ENCODE measurements around the gene RPGRIP1. TPM values are rescaled to one million over a fixed set of nuclear protein-coding genes. Genes with fewer than 3 reads are reported as not detected.

Gene RPGRIP1
- total RNA-seq (ENCODE audit: low replicate concordance): 0.47 and 3.4 TPM in 2 replicates

DNA sequence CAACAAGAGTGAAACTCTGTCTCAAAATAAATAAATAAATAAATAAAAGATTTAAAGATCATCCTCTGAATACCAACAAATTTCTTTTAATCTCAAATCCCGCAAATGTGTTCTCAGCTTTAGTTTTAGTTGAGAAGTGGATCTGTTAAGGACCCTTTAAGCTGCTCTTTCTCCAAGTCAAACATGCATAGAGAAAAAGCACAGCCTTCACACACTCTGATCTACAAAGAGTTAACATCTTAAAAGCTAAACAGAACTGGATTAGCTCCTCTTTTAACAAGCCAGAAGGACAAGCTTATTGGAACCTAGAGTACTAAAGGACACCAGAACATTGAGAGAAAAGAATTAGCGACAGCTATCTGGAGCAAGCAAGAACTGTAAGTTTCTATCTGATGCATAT lies at the start of gene RPGRIP1:
TSS of gene RPGRIP1 (plus strand) at position 301 of the 400 bp plus-strand sequence. CDS start 7,894 bp downstream, outside the sequence.
- Mint-ChIP-seq H3K9me3 (no peaks in the 10 kb centered on the region), H3K27ac (no peak within 1 kb of the TSS), H3K4me1 (peaks cover 17% of the 10 kb centered on the region), H3K36me3 (no peaks in the 10 kb centered on the region), H3K4me3 (no peak within 1 kb of the TSS), H3K27me3 (ENCODE audit: insufficient read depth, low read depth) (peaks cover 2% of the 10 kb centered on the region)
- H3K4me3 ChIP-seq: no peak within 1 kb of the TSS
- DNase-seq (ENCODE audit: low spot score): no peak
- H3F3A ChIP-seq (ENCODE audit: low read depth): peaks cover 7% of the 10 kb centered on the region
- peak within 1 kb of the TSS; percentile 12 for H3K4me2 ChIP-seq
- no peaks in the 10 kb centered on the region for H3K4me1 ChIP-seq
- H3K79me2 ChIP-seq (ENCODE audit: low read depth): no peaks in the 10 kb centered on the region
- H3K36me3 ChIP-seq: no peaks in the 10 kb centered on the region
- H2AFZ ChIP-seq (replicated peaks): peak within 1 kb of the TSS; percentile 60
- TF ChIP-seq EZH2phosphoT487 (IDR thresholded peaks at IDR 0.05) (no peak), EZH2 (IDR thresholded peaks at IDR 0.05) (no peak)
- TF ChIP-seq, protein P1, sequence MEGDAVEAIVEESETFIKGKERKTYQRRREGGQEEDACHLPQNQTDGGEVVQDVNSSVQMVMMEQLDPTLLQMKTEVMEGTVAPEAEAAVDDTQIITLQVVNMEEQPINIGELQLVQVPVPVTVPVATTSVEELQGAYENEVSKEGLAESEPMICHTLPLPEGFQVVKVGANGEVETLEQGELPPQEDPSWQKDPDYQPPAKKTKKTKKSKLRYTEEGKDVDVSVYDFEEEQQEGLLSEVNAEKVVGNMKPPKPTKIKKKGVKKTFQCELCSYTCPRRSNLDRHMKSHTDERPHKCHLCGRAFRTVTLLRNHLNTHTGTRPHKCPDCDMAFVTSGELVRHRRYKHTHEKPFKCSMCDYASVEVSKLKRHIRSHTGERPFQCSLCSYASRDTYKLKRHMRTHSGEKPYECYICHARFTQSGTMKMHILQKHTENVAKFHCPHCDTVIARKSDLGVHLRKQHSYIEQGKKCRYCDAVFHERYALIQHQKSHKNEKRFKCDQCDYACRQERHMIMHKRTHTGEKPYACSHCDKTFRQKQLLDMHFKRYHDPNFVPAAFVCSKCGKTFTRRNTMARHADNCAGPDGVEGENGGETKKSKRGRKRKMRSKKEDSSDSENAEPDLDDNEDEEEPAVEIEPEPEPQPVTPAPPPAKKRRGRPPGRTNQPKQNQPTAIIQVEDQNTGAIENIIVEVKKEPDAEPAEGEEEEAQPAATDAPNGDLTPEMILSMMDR (IDR thresholded peaks at IDR 0.05): no peak
- H3K27ac ChIP-seq: no peak within 1 kb of the TSS
- H3K27me3 ChIP-seq: no peaks in the 10 kb centered on the region
- H3K9me3 ChIP-seq (ENCODE audit: low read depth): no peaks in the 10 kb centered on the region
- no peaks in the 10 kb centered on the region for H4K20me1 ChIP-seq (ENCODE audit: low read depth)
- H3K9ac ChIP-seq: no peak within 1 kb of the TSS

DNA sequence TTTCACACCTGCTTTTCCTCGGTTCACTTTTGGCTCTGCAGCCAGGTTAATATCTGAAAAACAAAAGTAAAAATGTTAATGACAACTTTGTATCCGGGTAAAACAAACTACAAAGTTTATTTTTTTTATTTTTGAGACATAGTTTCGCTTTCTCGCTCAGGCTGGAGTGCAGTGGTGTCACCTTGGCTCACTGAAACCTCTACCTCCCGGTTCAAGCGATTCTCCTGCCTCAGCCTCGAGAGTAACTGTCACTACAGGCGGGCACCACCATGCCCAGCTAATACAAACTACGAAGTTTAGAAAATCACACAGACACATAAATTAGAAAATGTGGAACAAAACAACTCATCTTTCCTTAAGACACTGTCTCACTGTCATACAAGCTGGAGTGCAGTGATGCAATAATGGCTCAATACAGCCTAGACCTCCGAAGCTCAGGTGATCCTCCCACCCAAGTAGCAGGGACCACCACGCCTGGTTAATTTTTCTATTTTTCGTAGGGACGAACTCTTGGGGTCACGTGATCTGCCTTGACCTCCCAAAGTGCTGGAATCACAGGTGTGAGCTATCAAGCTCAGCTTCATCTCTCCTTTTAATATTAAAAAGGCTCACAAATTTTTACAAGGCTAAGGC lies 48.7 kb upstream of the RPGRIP1 start:
- TF ChIP-seq EZH2phosphoT487 (IDR thresholded peaks at IDR 0.05) (no peak), EZH2 (IDR thresholded peaks at IDR 0.05) (no peak)
- TF ChIP-seq, protein P1 (IDR thresholded peaks at IDR 0.05): no peak
- H3K4me3 Mint-ChIP-seq: no peak overlapping the region
- H3K27me3 ChIP-seq: no peaks in the 10 kb centered on the region
- peaks cover 58% of the 10 kb centered on the region for H3K36me3 Mint-ChIP-seq
- no peak overlapping the region for H3K4me3 ChIP-seq
- H3K9ac ChIP-seq: no peak overlapping the region
- H3K4me1 Mint-ChIP-seq: no peaks in the 10 kb centered on the region
- H3K79me2 ChIP-seq (ENCODE audit: low read depth): peaks cover 100% of the 10 kb centered on the region
- H4K20me1 ChIP-seq (ENCODE audit: low read depth): peaks cover 100% of the 10 kb centered on the region
- DNase-seq (ENCODE audit: low spot score): no peak
- peaks cover 9% of the 10 kb centered on the region for H3K4me1 ChIP-seq
- no peak overlapping the region for H3K27ac Mint-ChIP-seq
- no peak overlapping the region for H3K27ac ChIP-seq
- H3K9me3 ChIP-seq (ENCODE audit: low read depth): no peaks in the 10 kb centered on the region
- no peaks in the 10 kb centered on the region for H3K27me3 Mint-ChIP-seq (ENCODE audit: insufficient read depth, low read depth)
- no peak overlapping the region for H3K4me2 ChIP-seq
- H3K9me3 Mint-ChIP-seq: no peaks in the 10 kb centered on the region
- H3K36me3 ChIP-seq: peaks cover 67% of the 10 kb centered on the region
- no peak overlapping the region for H2AFZ ChIP-seq (replicated peaks)
- H3F3A ChIP-seq (ENCODE audit: low read depth): peaks cover 91% of the 10 kb centered on the region

DNA sequence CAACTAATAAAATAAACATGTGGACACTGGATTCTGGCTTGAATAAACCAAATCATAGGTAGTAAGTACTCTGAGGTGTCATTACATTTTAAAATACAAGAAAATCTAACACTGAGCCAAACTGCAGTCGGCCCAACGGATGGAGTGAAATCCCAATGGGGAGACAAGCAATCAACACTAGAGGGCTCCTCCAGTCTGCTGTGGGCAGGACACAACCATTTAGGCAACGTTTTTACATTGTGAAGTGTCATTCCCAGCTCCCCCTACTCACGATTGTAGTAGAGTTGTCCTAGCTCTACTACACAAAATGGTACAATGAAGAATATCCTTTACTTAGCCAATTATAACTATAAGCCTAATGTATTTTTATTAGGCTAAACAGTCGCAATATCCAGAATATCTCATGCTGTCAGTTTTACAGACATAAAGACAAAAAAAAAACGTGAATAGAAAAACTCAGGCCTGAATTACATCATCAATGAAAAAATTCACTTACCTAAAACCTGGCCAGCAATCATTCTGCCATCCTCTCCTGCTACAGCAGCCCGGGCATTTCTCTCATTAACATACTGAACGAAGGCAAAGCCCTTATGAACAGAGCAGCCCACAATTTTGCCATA lies 46.3 kb upstream of the RPGRIP1 start:
- Histone ChIP-seq H3K27me3 (no peaks in the 10 kb centered on the region), H3K9me3 (ENCODE audit: low read depth) (no peaks in the 10 kb centered on the region), H3K4me2 (no peak overlapping the region), H3K27ac (peak overlapping the region; percentile 19), H3F3A (ENCODE audit: low read depth) (peaks cover 91% of the 10 kb centered on the region), H3K9ac (no peak overlapping the region), H3K4me1 (peaks cover 24% of the 10 kb centered on the region), H2AFZ (replicated peaks) (no peak overlapping the region), H4K20me1 (ENCODE audit: low read depth) (peaks cover 100% of the 10 kb centered on the region), H3K36me3 (peaks cover 68% of the 10 kb centered on the region), H3K4me3 (no peak overlapping the region), H3K79me2 (ENCODE audit: low read depth) (peaks cover 100% of the 10 kb centered on the region)
- no peaks in the 10 kb centered on the region for H3K4me1 Mint-ChIP-seq
- peak; percentile 24 for DNase-seq (ENCODE audit: low spot score)
- H3K9me3 Mint-ChIP-seq: no peaks in the 10 kb centered on the region
- H3K27me3 Mint-ChIP-seq (ENCODE audit: insufficient read depth, low read depth): no peaks in the 10 kb centered on the region
- no peak overlapping the region for H3K27ac Mint-ChIP-seq
- no peak overlapping the region for H3K4me3 Mint-ChIP-seq
- H3K36me3 Mint-ChIP-seq: peaks cover 48% of the 10 kb centered on the region
- TF ChIP-seq EZH2 (IDR thresholded peaks at IDR 0.05) (no peak), EZH2phosphoT487 (IDR thresholded peaks at IDR 0.05) (no peak)
- TF ChIP-seq, protein P1 (IDR thresholded peaks at IDR 0.05): peak; percentile 37

All from neural progenitor cell (in vitro differentiated cells).